NT2/D1 (cell line): Measurements from ENCODE around the gene CAMTA2.

ENCODE experiments used
- SUZ12 ChIP-seq: IDR thresholded peaks from 2 replicates; pipeline ENCODE4 v1.6.1; 2011; ENCODE audit not compliant: insufficient read length, insufficient read depth; ENCODE audit errors: extremely low read depth
- YY1 ChIP-seq: IDR thresholded peaks from 2 replicates; pipeline ENCODE4 v1.6.1; 2011; ENCODE audit not compliant: insufficient read length, insufficient read depth

DNA sequence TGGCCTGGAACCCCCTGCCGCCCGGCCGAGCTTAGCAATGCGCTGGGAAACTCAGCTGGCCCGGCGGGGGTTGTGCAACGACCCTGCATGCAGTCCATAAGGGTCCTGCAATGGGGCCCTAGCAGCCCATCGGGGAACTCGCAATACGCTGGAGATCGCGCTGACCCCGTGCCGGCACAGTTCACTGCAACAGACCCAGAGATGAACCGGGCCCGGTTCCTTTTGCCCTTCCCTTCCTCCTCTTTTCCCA, 48.0 kb downstream of the CAMTA2 start:
- TF ChIP-seq YY1 (no peak), SUZ12 (no peak)
